HepG2 (cell line): ENCODE results near the gene ARHGAP26. TPM values are rescaled to one million over a fixed set of nuclear protein-coding genes. Genes with fewer than 3 reads are reported as not detected.

Experiments
- ATAC-seq: fragments of 200-7000 bp; cut with Tn5 transposase; 3 replicates; pipeline ENCODE4 v1.9.1; 2020; ENCODE audit warnings: mild to moderate bottlenecking, moderate library complexity
- BruUV-seq: library from RNA; stranded (reverse); fragments of 400-500 nt; replicated peaks from 2 replicates; lab custom pipeline; 2021; lab: Mats Ljungman, UMichigan
- CTCF ChIA-PET: fragments of 300-600 bp; formaldehyde crosslinking; extraction: SDS; loops from one replicate; lab custom pipeline; 2021; ENCODE audit warnings: low total read pairs, inconsistent platforms, low intra/inter-chr PET ratio; lab: Yijun Ruan, JAX
- POLR2A ChIA-PET: fragments of 350-600 bp; sonication (Branson Sonifier 250); formaldehyde crosslinking; loops from one replicate; lab custom pipeline; 2020; ENCODE audit warnings: antibody characterized with exemption, inconsistent platforms; lab: Yijun Ruan, JAX
- DNase-seq: peaks from one replicate; pipeline ENCODE4 v3.0.0-alpha.2; 2015; ENCODE audit warnings: low spot score
- FAIRE-seq: peaks from 3 replicates; lab custom pipeline; 2011; peaks lifted over from hg19 to GRCh38; lab: Jason Lieb, UNC
- H2AFZ ChIP-seq: one replicate; pipeline ENCODE4 v1.6.1; 2011; ENCODE audit warnings: low read length, inconsistent platforms
- H3K27ac ChIP-seq: fragments of 300-600 bp; 3 replicates; pipeline ENCODE4 v1.8.0; 2011; ENCODE audit warnings: mixed run types, mild to moderate bottlenecking, mixed read lengths, low read length, inconsistent platforms; ENCODE audit not compliant: insufficient read depth; ENCODE audit errors: extremely low read length
- H3K27me3 ChIP-seq, 2 experiments: fragments of 200-600 bp in 1 of 2; 2 replicates in 1 of 2; 3 replicates in 1 of 2; pipeline versions ENCODE4 v1.6.0 to v1.8.0; 2011; ENCODE audit warnings: low read length in 2 of 2, mild to moderate bottlenecking in 2 of 2, moderate library complexity in 2 of 2, inconsistent platforms in 1 of 2; ENCODE audit not compliant: insufficient read depth in 2 of 2, control insufficient read depth in 1 of 2
- H3K36me3 ChIP-seq, 2 experiments: fragments of 200-600 bp in 1 of 2; replicated peaks in 1 of 2; 2 replicates in 1 of 2; 3 replicates in 1 of 2; pipeline versions ENCODE4 v1.5.1 to v1.8.0; 2011; ENCODE audit warnings: low read length in 2 of 2, inconsistent platforms in 1 of 2; ENCODE audit not compliant: insufficient read depth in 2 of 2, control insufficient read depth in 1 of 2
- H3K4me1 ChIP-seq: 2 replicates; pipeline ENCODE4 v1.5.1; 2012; ENCODE audit warnings: low read length, inconsistent platforms; ENCODE audit not compliant: insufficient read depth
- H3K4me2 ChIP-seq: 2 replicates; pipeline ENCODE4 v1.6.0; 2011; ENCODE audit warnings: low read depth, low read length, inconsistent platforms
- H3K4me3 ChIP-seq, 3 experiments: fragments of 200-600 bp in 1 of 3; sonication (generic), shearing (Covaris generic) in 1 of 3; replicated peaks in 1 of 3; 2 replicates each; pipeline ENCODE4 v1.5.1; 2011 to 2016; ENCODE audit warnings: low read length in 3 of 3, inconsistent platforms in 2 of 3, low read depth in 2 of 3, mild to moderate bottlenecking in 2 of 3, control low read depth in 1 of 3, mixed read lengths in 1 of 3; ENCODE audit not compliant: insufficient read depth in 1 of 3
- H3K79me2 ChIP-seq: one replicate; pipeline ENCODE4 v1.6.1; 2011; ENCODE audit warnings: low read length, inconsistent platforms; ENCODE audit not compliant: insufficient read depth
- H3K9ac ChIP-seq: 2 replicates; pipeline ENCODE4 v1.6.0; 2011; ENCODE audit warnings: mild to moderate bottlenecking, low read depth, low read length, inconsistent platforms; ENCODE audit not compliant: insufficient read depth
- H3K9me3 ChIP-seq: 2 replicates; pipeline ENCODE4 v1.5.1; 2012; ENCODE audit warnings: mild to moderate bottlenecking, low read length
- H4K20me1 ChIP-seq: 2 replicates; pipeline ENCODE4 v1.6.0; 2011; ENCODE audit warnings: inconsistent platforms, mild to moderate bottlenecking, low read length, moderate library complexity; ENCODE audit not compliant: insufficient read depth
- NKX3-1 ChIP-seq: sonication (generic); formaldehyde crosslinking; IDR thresholded peaks from 2 replicates; pipeline ENCODE4 v1.5.0; 2020; ENCODE audit warnings: missing genetic modification reagents
- PAF1 ChIP-seq: IDR thresholded peaks from 2 replicates; pipeline ENCODE4 v1.6.1; 2016; ENCODE audit warnings: missing genetic modification reagents, missing compliant biosample characterization
- POLR2G ChIP-seq: fragments of 200-400 bp; formaldehyde crosslinking; IDR thresholded peaks from 2 replicates; pipeline ENCODE4 v1.6.1; 2018; ENCODE audit warnings: mild to moderate bottlenecking, low read depth, low read length, moderate library complexity
- RNF2 ChIP-seq: fragments of 450-650 bp; conservative IDR thresholded peaks from 2 replicates; pipeline ENCODE4 v1.6.1; 2016; ENCODE audit warnings: low read depth
- SAFB2 ChIP-seq: sonication (generic); formaldehyde crosslinking; IDR thresholded peaks from 2 replicates; pipeline ENCODE4 v1.5.1; 2020; ENCODE audit warnings: missing genetic modification reagents, low read depth, mild to moderate bottlenecking, borderline replicate concordance
- SPEN ChIP-seq: sonication (generic); formaldehyde crosslinking; IDR thresholded peaks from 2 replicates; pipeline ENCODE4 v1.5.1; 2020; ENCODE audit warnings: low read depth, mild to moderate bottlenecking, missing genetic modification reagents
- ZFYVE20 ChIP-seq: sonication (generic); formaldehyde crosslinking; IDR thresholded peaks from 2 replicates; pipeline ENCODE4 v1.8.0; 2023; ENCODE audit warnings: low read depth, mild to moderate bottlenecking, moderate library complexity, missing genetic modification reagents, borderline replicate concordance
- ZNF121 ChIP-seq: sonication (generic); formaldehyde crosslinking; IDR thresholded peaks from 2 replicates; pipeline ENCODE4 v1.5.0; 2020; ENCODE audit warnings: mild to moderate bottlenecking, missing genetic modification reagents
- ZNF367 ChIP-seq: sonication (generic); formaldehyde crosslinking; IDR thresholded peaks from 2 replicates; pipeline ENCODE4 v1.4.0; 2020; ENCODE audit warnings: missing genetic modification reagents, borderline replicate concordance
- WGBS: methylation state at CpG from one replicate; pipeline ENCODE4 v1.1.6; 2017; ENCODE audit warnings: low lambda C conversion rate; 5-methylcytosine and 5-hydroxymethylcytosine counted together
- in situ Hi-C: cut with HindIII; loops from 2 replicates; pipeline ENCODE4 v1.10.0; 2017; ENCODE audit warnings: low pct_unique_long_range_greater_than_20kb; ENCODE audit not compliant: extremely low pct_ligation_motif_present
- intact Hi-C: fragments of 100-400 bp; cut with micrococcal nuclease; formaldehyde crosslinking; loops from one replicate; pipeline ENCODE4 v1.10.0; 2022; ENCODE audit not compliant: unreplicated experiment
- polyA plus RNA-seq, 8 experiments: library from polyadenylated mRNA; depleted of rRNA in 3 of 8; stranded (reverse) in 7 of 8; unstranded in 1 of 8; fragments of >200 nt; fragmentation: Illumina TruSeq in 4 of 8; extraction: Trizol in 4 of 8; gene quantifications; 2 replicates each; pipeline versions ENCODE4 v1.2.1 to v1.2.3, GENCODE V29; 2011 to 2016; ENCODE audit warnings: low read depth in 4 of 8, missing spikeins in 1 of 8, mixed read lengths in 1 of 8; ENCODE audit not compliant: insufficient read depth in 1 of 8
- total RNA-seq, 5 experiments: library from RNA; depleted of rRNA; stranded (reverse); fragments of >200 nt; fragmentation: Illumina TruSeq; extraction: Trizol; gene quantifications; 2 replicates each; pipeline ENCODE4 v1.2.3, GENCODE V29; 2016; ENCODE audit warnings: low read depth in 1 of 5
- TF ChIP-seq, protein P1 (sequence below): sonication (generic); formaldehyde crosslinking; IDR thresholded peaks from 2 replicates; pipeline ENCODE4 v1.5.0; 2020; ENCODE audit warnings: mild to moderate bottlenecking, missing genetic modification reagents
- TF ChIP-seq, protein P2 (sequence below): sonication (generic); formaldehyde crosslinking; IDR thresholded peaks from 2 replicates; pipeline ENCODE4 v1.4.0; 2020; ENCODE audit warnings: missing genetic modification reagents
- TF ChIP-seq, protein P3 (sequence below): sonication (generic); formaldehyde crosslinking; IDR thresholded peaks from 2 replicates; pipeline ENCODE4 v1.4.0; 2020; ENCODE audit warnings: mild to moderate bottlenecking, missing genetic modification reagents
- TF ChIP-seq, protein P4 (sequence below): sonication (generic); formaldehyde crosslinking; IDR thresholded peaks from one replicate; pipeline ENCODE4 v1.5.1; 2020; ENCODE audit warnings: mild to moderate bottlenecking, missing genetic modification reagents; ENCODE audit errors: not compliant biosample characterization

Gene ARHGAP26
- total and polyA plus RNA-seq, 2 of the 13 experiments (the other 11 are each of a cell fraction or from before 2014, with no cell fraction given): 9.6 to 18.2 TPM

DNA sequence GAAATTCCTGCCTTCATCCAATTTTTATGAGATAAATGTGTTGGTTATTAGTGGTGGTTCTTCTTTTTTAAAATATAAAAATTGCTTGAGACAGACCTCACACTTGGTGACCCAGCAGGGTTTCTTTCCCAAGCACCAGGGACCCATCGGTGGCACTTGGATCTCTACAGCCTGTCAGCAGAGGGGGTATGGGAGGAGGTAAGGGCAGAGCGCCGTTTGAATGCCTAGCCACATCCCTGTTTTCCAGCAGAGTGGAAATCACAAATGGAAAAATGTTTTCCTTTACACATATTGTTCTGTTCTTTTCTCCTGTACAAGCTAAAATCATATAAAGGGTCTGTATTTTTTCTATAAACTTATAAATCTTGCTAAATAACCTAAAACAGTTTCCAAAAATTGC lies 385.3 kb downstream of the ARHGAP26 start:
- Histone ChIP-seq H4K20me1 (no peaks in the 10 kb centered on the region), H3K4me2 (no peak overlapping the region), H3K9me3 (no peaks in the 10 kb centered on the region), H2AFZ (no peak overlapping the region), H3K36me3 (peaks cover 0 to 1% of the 10 kb centered on the region in 2 experiments; a peak in 2 of 5 replicates), H3K9ac (no peak overlapping the region), H3K27ac (no peak overlapping the region), H3K79me2 (no peaks in the 10 kb centered on the region), H3K27me3 (no peaks in the 10 kb centered on the region), H3K4me1 (no peaks in the 10 kb centered on the region), H3K4me3 (no peak overlapping the region)
- intact Hi-C loops (no loop called here), in situ Hi-C loops (no loop called here)
- no peak for DNase-seq
- CTCF ChIA-PET: no interaction called here
- 91% methylated on average over 3 of the region's 3 CpGs for WGBS
- no peak for FAIRE-seq
- no TSS peak for BruUV-seq
- ATAC-seq: no peak
- POLR2A ChIA-PET: interaction anchor here (0.9 kb wide), 1 partner anchor 11 kb away, joined by 3 read pairs; no protein-coding TSS in a partner anchor
- TF ChIP-seq ZNF121 (CRISPR knock-in tag): no peak
- no peak for TF ChIP-seq NKX3-1 (CRISPR knock-in tag)
- TF ChIP-seq SPEN: no peak
- TF ChIP-seq, protein P1, sequence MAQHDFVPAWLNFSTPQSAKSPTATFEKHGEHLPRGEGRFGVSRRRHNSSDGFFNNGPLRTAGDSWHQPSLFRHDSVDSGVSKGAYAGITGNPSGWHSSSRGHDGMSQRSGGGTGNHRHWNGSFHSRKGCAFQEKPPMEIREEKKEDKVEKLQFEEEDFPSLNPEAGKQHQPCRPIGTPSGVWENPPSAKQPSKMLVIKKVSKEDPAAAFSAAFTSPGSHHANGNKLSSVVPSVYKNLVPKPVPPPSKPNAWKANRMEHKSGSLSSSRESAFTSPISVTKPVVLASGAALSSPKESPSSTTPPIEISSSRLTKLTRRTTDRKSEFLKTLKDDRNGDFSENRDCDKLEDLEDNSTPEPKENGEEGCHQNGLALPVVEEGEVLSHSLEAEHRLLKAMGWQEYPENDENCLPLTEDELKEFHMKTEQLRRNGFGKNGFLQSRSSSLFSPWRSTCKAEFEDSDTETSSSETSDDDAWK (CRISPR knock-in tag): no peak
- no peak for TF ChIP-seq ZNF367 (CRISPR knock-in tag)
- TF ChIP-seq POLR2G: no peak
- no peak for TF ChIP-seq RNF2
- no peak for TF ChIP-seq PAF1
- TF ChIP-seq SAFB2 (CRISPR knock-in tag): no peak
- TF ChIP-seq, protein P2, sequence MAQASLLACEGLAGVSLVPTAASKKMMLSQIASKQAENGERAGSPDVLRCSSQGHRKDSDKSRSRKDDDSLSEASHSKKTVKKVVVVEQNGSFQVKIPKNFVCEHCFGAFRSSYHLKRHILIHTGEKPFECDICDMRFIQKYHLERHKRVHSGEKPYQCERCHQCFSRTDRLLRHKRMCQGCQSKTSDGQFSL (CRISPR knock-in tag): no peak
- TF ChIP-seq, protein P3, sequence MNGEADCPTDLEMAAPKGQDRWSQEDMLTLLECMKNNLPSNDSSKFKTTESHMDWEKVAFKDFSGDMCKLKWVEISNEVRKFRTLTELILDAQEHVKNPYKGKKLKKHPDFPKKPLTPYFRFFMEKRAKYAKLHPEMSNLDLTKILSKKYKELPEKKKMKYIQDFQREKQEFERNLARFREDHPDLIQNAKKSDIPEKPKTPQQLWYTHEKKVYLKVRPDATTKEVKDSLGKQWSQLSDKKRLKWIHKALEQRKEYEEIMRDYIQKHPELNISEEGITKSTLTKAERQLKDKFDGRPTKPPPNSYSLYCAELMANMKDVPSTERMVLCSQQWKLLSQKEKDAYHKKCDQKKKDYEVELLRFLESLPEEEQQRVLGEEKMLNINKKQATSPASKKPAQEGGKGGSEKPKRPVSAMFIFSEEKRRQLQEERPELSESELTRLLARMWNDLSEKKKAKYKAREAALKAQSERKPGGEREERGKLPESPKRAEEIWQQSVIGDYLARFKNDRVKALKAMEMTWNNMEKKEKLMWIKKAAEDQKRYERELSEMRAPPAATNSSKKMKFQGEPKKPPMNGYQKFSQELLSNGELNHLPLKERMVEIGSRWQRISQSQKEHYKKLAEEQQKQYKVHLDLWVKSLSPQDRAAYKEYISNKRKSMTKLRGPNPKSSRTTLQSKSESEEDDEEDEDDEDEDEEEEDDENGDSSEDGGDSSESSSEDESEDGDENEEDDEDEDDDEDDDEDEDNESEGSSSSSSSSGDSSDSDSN (CRISPR knock-in tag): no peak
- TF ChIP-seq, protein P4, sequence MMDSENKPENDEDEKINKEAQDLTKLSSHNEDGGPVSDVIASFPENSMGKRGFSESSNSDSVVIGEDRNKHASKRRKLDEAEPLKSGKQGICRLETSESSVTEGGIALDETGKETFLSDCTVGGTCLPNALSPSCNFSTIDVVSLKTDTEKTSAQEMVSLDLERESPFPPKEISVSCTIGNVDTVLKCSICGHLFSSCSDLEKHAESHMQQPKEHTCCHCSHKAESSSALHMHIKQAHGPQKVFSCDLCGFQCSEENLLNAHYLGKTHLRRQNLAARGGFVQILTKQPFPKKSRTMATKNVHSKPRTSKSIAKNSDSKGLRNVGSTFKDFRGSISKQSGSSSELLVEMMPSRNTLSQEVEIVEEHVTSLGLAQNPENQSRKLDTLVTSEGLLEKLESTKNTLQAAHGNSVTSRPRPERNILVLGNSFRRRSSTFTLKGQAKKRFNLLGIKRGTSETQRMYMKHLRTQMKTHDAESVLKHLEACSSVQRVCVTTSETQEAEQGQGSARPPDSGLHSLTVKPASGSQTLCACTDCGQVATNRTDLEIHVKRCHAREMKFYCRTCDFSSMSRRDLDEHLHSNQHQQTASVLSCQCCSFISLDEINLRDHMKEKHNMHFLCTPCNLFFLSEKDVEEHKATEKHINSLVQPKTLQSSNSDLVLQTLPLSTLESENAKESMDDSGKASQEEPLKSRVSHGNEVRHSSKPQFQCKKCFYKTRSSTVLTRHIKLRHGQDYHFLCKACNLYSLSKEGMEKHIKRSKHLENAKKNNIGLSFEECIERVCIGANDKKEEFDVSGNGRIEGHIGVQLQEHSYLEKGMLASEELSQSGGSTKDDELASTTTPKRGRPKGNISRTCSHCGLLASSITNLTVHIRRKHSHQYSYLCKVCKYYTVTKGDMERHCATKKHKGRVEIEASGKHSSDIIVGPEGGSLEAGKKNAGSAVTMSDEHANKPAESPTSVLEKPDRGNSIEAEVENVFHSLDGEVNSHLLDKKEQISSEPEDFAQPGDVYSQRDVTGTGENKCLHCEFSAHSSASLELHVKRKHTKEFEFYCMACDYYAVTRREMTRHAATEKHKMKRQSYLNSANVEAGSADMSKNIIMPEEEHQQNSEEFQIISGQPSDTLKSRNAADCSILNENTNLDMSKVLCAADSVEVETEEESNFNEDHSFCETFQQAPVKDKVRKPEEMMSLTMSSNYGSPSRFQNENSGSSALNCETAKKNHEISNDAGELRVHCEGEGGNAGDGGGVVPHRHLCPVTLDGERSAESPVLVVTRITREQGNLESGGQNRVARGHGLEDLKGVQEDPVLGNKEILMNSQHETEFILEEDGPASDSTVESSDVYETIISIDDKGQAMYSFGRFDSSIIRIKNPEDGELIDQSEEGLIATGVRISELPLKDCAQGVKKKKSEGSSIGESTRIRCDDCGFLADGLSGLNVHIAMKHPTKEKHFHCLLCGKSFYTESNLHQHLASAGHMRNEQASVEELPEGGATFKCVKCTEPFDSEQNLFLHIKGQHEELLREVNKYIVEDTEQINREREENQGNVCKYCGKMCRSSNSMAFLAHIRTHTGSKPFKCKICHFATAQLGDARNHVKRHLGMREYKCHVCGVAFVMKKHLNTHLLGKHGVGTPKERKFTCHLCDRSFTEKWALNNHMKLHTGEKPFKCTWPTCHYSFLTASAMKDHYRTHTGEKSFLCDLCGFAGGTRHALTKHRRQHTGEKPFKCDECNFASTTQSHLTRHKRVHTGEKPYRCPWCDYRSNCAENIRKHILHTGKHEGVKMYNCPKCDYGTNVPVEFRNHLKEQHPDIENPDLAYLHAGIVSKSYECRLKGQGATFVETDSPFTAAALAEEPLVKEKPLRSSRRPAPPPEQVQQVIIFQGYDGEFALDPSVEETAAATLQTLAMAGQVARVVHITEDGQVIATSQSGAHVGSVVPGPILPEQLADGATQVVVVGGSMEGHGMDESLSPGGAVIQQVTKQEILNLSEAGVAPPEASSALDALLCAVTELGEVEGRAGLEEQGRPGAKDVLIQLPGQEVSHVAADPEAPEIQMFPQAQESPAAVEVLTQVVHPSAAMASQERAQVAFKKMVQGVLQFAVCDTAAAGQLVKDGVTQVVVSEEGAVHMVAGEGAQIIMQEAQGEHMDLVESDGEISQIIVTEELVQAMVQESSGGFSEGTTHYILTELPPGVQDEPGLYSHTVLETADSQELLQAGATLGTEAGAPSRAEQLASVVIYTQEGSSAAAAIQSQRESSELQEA (CRISPR knock-in tag): no peak
- no peak for TF ChIP-seq ZFYVE20
